Choroid plexus epithelial cell (primary cell): Measurements from ENCODE around the gene PAK5.
A peak's percentile ranks its signal among the peaks of the same experiment; 100 is the strongest.

ENCODE experiments used
- DNase-seq: peaks from one replicate; pipeline ENCODE4 v3.0.0-alpha.2; 2010; ENCODE audit warnings: low read depth
- H3K4me3 ChIP-seq: 2 replicates; pipeline ENCODE4 v1.5.1; 2011; ENCODE audit warnings: low read depth, mild to moderate bottlenecking, control low read depth, low read length, moderate library complexity
- TF ChIP-seq, protein P1 (sequence below): conservative IDR thresholded peaks from 2 replicates; pipeline ENCODE4 v1.5.1; 2011; ENCODE audit warnings: low read depth, mild to moderate bottlenecking, control low read depth, inconsistent platforms, low read length, moderate library complexity

The PAK5 gene

DNA sequence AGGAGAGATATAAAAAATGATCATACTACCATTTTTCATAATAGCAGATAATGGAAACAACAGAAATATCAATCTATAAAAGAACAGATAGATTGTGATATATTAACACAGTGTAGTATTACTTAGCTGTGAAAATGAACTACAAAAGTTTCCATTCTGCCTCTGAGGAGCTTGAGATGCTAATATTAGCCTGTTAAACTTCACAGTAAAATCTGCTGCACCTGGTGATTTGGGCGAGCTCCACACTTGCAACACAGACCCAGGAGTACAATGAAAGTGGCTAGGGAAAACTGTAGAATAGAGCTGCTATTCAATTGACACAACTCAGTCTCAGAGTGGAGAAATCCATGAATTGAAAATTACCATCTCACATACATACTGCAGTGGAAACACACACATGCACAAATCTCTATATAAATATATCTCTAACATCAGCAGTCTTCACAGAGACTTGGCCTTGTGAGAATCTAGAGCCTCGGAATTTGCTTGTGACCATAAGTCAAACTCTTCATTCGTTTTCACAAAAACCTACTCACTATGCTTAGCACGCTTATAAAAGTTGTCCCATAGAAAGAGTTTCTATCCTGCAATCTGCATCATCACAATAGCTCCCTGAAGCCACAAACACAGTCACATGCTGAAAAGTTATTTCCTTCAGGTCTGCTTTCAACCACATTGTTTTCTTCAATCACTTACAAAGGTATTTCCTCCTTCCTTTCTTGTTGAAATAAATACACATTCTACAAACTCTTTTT, 133.0 kb downstream of the PAK5 start:
- TF ChIP-seq, protein P1, sequence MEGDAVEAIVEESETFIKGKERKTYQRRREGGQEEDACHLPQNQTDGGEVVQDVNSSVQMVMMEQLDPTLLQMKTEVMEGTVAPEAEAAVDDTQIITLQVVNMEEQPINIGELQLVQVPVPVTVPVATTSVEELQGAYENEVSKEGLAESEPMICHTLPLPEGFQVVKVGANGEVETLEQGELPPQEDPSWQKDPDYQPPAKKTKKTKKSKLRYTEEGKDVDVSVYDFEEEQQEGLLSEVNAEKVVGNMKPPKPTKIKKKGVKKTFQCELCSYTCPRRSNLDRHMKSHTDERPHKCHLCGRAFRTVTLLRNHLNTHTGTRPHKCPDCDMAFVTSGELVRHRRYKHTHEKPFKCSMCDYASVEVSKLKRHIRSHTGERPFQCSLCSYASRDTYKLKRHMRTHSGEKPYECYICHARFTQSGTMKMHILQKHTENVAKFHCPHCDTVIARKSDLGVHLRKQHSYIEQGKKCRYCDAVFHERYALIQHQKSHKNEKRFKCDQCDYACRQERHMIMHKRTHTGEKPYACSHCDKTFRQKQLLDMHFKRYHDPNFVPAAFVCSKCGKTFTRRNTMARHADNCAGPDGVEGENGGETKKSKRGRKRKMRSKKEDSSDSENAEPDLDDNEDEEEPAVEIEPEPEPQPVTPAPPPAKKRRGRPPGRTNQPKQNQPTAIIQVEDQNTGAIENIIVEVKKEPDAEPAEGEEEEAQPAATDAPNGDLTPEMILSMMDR = no peak
- H3K4me3 ChIP-seq = no peak overlapping the region
- no peak for DNase-seq

DNA sequence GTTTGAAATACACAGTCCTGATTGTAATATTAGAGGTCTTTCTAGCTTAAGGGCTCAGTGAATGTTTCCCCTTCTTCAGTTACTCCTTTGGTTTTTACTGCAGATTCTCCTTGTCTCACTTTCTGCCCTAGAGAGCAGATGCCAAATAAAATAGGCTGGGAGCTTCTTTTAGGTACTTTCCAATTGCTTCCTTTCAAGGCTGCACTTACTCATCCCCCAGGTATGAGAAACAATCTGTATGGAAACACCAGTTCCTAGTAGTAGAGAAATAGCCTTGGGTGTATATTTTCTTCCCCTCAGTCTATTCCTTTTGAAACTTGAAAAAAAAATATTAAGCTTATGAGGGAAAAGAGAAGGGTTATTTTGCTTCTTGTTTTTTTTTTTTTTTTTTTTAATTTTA, 139.7 kb downstream of the PAK5 start:
- TF ChIP-seq, protein P1 = no peak
- no peak overlapping the region for H3K4me3 ChIP-seq
- DNase-seq = peak; percentile 2

DNA sequence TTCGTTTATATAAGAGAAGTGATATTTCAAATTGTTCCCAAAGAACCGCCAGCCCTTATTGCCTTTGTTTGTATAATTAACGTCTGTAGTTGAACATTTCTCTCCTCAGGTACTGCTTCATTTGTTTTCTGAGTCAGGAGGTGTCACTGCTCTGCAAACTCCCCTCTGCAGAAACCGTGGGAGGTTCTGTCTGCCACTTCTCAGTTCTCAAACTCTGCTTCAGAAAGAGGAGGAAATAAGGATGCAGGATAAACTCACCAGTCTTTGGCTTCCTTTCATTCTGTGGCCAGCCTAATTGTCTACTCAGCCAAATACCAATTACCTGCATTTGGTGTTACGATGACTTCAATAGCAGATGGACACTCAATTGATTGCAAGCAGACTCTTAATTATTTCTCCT, 149.8 kb downstream of the PAK5 start:
- DNase-seq = no peak
- TF ChIP-seq, protein P1 = no peak

DNA sequence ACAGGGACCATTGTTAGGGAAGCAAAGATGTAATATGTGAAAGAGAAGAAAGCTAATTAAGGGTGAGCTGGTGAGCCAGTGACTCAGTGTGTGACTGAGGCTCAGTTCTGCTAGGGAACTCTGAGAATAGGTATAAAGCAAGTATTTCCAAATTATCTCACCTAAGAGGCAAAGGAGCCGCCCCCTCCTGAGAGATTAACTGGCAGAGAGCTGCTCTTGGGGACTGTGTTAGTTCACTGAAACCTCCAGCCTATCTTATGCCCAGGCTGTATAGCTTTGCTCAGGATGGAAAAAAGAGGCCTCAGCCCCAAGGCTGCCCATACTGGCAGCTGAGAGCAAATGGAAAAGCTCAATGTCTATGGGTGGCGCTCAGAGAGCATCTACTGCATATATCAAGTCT, 152.0 kb downstream of the PAK5 start:
- TF ChIP-seq, protein P1 = no peak
- no peak for DNase-seq
- H3K4me3 ChIP-seq = no peak overlapping the region

More for the DNA sequence above, 149.8 kb downstream of the PAK5 start:
- no peak overlapping the region for H3K4me3 ChIP-seq

DNA sequence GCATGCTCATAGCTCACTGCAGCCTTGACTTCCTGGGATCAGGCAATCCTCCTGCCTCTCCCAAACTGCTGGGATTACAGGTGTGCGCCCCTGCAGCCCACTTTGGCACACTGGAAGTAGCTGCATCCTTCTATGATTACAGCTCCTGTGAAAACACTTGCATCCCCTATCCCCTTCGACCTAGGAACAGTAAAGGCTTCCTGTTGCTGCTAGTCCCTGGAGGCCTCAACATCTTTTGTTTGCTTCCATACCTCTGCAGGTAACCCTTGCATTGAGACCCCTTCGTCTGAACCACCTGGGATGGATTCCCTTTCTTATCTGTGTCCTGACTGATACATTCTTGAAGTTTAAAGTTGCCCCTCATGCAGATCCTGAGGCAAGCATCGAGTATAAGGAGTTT, 152.4 kb downstream of the PAK5 start:
- TF ChIP-seq, protein P1 = no peak
- no peak overlapping the region for H3K4me3 ChIP-seq
- no peak for DNase-seq

DNA sequence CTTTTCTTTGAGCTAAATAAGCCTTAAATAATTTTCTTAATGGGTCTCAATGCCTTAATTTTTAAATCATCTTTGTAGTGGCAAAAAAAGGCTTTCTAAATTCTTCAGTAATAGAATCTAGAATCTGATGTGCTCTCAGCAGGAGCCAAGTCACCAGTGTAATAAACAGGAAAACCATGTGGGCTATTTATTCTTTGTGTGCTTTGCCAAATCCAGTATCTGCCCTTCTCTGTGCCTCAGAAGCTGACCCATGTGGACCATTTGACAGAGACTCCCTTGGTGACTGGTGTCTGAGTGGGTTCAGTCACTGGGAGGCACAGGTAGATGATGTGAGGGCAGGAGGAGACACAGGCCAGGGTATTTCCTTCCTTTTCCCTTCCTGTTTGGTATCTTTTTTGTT, 152.9 kb downstream of the PAK5 start:
- TF ChIP-seq, protein P1 = no peak
- no peak for DNase-seq
- H3K4me3 ChIP-seq = no peak overlapping the region

DNA sequence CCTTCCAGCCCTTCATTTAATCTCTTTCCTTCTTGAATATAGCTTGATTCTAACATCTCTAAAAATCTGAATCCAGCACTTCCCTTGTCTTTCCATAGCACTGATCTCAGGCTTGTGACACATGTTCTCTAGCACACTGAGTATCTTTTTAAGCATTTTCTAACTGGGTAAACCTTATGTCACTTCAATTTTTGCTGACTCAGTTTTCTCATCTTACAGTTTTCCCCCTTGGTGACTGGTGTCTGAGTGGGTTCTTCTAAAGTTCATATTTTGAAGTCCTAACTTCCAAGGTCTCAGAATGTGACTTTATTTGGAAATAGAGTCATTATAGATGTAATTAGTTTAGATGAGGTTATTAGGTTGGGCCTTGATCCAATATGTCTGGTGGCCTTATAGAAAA, 153.9 kb downstream of the PAK5 start:
- DNase-seq = no peak
- H3K4me3 ChIP-seq = no peak overlapping the region
- TF ChIP-seq, protein P1 = no peak
